ENCODE data around the gene PGC.

Gene PGC

DNA sequence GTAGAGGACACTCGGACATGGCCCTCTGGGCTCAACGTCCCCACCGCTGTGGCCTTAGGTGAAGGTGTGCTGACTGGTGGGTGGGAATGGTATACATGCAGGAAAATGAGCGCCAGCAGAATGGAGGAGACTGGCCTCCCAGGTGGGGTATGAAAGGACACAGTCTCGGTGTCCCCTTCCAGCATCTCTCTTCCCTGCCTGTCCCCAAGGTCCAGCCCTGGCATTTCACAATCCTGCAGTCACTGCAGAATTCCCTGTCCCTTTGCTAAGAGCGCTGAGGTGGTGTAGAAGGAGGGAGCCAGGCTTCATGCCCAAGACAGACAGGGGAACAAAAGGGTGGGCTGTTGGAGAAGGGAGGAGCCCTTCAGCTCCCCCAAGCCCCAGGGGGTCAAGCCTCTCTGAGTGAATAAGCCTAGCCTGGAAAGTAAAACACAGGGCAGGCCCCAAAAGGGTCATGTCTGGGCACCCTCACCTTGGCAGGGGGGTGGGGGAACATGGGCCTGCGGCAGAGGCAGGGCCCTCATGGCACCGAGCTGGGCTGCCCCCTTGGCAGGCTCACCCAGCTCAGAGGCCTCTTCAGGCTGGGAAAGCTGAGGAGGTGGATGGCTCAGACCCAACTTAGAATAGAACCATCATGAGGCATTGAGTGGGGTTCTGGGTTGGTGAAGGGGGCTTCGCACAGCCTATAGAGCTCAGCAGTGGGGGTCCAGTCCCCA lies 35.7 kb downstream of the PGC start:
- DNase-seq, result no peak

GRCh38 chr6:41709375-41709774 lies 37.8 kb downstream of the PGC start:
- DNase-seq, result no peak

DNA sequence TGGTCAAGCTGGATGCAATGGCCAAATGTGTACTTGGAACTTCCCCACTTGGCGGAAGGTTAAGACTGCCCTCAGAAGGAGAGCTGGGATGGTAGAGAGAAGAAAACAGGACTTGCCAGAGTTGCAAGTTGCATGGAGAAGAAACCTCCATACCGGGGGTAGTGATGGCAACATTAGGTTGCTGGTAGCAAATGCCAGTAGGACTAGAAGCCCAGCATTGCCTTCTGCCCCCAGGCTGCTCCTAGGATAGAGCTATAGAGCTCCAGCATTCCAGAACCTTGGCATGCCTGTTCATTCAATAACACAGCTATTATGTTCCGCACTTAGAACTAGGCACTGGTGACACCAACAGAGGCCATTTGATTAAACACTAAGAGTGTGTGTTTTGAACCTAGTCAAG lies 38.3 kb downstream of the PGC start:
- no peak for DNase-seq

GRCh38 chr6:41707565-41708200 lies 39.5 kb downstream of the PGC start:
- DNase-seq, result peak; percentile 53

DNA sequence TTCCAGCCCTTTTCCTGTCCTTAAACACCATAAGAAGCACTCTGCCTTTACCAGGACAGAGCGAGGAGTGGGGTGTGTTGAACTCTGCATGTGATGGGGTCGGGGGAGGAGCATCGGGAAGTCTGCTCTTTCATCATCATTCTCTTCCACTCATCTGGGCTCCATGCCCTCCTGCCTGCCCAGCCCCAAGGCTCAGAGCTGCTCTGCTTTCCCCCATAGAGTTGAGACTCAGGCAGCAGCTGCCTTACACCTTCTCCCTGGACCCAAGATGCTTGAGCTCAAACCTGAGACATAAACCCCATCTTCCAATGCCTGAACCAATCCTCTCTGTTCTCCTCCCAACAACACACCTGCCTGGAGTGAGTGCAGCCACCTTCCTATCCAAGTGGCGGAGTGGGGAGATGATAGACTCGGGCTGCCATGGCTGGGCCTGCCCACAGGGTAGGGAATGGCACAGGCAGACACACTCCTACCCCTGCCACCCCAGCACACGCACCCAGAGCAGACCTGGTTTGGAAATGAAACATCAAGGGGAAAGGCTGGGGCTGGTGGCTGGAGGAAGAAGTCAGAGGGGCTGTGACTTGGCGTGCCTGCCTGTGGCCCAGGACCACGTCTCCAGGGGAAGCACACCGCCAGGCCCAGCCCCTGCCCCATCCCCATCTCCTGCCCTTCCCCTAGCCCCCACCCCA lies 40.2 kb downstream of the PGC start:
- no peak for DNase-seq

DNA sequence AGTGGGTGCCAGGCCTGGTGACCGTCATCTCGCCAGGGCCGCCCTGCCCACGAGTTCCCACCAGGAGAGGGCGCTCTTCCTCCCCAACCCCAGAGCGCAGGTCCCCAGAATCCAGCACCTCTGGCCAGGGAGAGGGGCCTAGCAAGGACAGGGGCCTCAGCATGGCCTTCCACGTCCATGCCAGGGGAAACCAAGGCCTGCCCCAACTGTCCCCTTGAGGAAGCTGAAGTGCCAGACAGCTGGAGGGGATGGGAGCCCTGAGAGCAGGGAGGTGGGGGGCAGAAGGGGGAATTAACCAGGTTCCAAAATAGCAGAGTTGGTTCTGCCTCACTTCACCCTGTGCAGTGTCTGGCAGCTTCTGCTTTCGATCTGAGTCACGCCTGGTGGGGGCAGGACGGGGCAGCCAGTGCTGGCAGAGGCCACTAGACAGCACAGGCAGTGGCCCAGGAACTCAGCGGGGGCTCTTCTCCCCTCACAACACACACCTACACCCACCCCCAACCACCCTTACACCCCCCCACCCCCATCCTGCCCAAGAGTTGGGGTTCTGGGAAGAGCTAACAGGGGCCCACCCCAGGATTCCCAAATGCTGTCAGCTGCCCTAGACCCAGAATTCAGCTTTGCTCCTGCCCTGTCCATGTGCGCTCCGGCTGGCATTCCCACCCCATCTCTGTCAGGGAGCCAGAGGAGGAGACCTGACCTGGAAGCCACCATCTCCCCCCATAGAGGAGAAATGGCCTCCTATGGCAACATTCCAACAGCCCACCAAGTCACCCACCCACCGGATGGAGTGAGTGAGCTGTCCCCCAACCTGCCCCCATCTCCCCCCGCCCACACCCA lies 41.0 kb downstream of the PGC start:
- peak; percentile 83 for DNase-seq

GRCh38 chr6:41705311-41705995 lies 41.7 kb downstream of the PGC start:
- no peak for DNase-seq

- DNase-seq, result no peak
These were observed 42.4 kb downstream of the PGC start for GRCh38 chr6:41704656-41705310.

- DNase-seq, result no peak
These were observed 43.2 kb downstream of the PGC start for GRCh38 chr6:41704028-41704427.

- DNase-seq, result no peak
These were observed 44.3 kb downstream of the PGC start for GRCh38 chr6:41702771-41703494.

- no peak for DNase-seq
These were observed 45.0 kb downstream of the PGC start for GRCh38 chr6:41702089-41702745.

GRCh38 chr6:41700463-41701347 lies 46.5 kb downstream of the PGC start:
- DNase-seq, result no peak

DNA sequence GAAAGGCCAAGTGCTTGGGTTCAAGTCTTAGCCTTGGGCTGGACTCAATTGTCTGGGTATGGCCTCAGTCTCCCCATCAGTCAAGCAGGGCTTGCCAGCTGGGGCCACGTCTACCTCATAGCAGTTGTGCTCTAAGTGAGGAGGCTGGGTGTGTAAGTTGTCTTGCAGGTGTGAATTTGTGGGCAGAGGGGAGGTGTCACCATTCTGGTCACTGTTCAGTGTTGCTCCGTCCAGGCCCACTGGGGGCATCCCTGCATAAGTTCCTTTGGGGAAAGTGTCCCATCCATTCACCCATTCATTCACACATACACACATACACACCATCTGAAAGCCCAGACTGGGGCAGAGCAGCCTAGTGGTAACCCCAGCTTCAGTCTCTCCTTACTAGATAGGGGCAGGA lies 48.1 kb downstream of the PGC start:
- DNase-seq, result no peak

DNA sequence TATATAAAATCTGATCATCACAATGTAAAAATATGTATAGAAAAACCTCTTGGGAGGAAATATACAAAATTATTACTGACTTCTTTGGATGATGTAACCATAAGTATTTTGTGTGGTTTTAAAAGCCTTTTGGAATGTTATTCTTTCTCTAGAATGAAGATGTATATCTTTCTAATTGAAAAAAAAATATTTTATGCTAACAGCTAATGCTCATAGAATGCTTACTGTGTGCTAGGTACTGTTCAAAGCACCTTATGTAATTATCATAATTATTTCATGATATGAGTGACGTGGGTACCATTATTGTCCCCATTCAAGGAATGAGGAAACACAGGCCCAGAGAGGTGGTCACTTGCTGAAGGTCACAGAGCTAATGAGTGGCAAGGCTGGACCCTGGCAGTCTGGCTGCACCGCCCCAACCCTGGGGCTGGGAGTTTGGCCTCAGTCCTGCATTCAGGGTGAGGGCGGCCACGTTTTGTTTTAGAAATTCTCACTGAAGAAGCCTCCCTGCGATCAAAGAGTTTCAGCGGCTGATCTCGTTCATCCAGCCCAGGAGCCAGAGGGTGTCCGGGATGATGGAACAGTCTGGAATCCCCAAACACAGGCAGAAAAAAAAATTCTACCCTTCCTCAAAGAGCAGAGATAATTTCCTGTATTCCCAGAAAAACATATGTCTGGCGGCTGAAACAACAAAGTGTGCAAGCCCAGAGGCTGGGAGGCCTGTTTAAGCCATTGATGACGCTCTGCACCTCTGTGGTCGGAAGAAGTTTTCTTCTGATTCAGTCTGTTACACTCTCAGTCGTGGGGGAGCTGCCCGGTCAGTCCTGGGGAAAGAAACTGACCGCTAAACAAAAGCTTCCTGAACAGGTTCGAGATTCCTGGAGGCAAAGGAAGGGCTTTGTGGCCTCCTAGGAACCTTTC lies 49.1 kb downstream of the PGC start:
- DNase-seq, result no peak

- DNase-seq, result no peak
These were observed 50.4 kb downstream of the PGC start for GRCh38 chr6:41696788-41697187.

- no peak for DNase-seq
These were observed 51.4 kb downstream of the PGC start for GRCh38 chr6:41695825-41696224.

- DNase-seq, result no peak
These were observed 52.2 kb downstream of the PGC start for GRCh38 chr6:41694815-41695526.
